GM12873 (cell line): Measurements from ENCODE around the gene TRMT1L.

Experiments used
- TF ChIP-seq, protein P1 (sequence below): IDR thresholded peaks from 2 replicates; pipeline ENCODE4 v1.5.1; 2012; ENCODE audit warnings: low read depth, mild to moderate bottlenecking, moderate library complexity, low read length, control low read depth; ENCODE audit not compliant: insufficient read depth; ENCODE audit errors: missing control alignments

The TRMT1L gene

GRCh38 chr1:185070051-185070450, 86.7 kb downstream of the TRMT1L start:
- TF ChIP-seq, protein P1, sequence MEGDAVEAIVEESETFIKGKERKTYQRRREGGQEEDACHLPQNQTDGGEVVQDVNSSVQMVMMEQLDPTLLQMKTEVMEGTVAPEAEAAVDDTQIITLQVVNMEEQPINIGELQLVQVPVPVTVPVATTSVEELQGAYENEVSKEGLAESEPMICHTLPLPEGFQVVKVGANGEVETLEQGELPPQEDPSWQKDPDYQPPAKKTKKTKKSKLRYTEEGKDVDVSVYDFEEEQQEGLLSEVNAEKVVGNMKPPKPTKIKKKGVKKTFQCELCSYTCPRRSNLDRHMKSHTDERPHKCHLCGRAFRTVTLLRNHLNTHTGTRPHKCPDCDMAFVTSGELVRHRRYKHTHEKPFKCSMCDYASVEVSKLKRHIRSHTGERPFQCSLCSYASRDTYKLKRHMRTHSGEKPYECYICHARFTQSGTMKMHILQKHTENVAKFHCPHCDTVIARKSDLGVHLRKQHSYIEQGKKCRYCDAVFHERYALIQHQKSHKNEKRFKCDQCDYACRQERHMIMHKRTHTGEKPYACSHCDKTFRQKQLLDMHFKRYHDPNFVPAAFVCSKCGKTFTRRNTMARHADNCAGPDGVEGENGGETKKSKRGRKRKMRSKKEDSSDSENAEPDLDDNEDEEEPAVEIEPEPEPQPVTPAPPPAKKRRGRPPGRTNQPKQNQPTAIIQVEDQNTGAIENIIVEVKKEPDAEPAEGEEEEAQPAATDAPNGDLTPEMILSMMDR: no peak

GRCh38 chr1:185069202-185069772, 87.5 kb downstream of the TRMT1L start:
- TF ChIP-seq, protein P1: no peak

DNA sequence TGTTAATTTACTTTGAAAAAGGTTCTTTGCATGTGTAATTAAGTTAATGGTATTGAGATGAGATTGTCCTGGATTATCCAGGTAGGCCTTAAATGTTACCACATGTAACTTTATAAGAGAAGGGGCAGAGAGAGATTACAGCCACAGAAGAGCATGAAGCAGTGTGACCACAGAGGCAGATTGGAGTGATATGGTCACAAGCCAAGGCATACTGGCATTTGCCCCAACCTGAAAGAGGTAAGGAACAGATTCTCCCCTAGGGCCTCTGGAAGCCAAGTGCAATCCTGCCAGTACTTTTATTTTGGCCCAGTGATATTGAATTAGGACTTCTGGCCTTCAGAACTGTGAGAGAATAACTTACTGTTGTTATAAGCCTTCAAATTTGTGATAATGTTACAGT, 88.4 kb downstream of the TRMT1L start:
- TF ChIP-seq, protein P1: no peak
